SH-SY5Y (cell line): Measurements from ENCODE around the gene LARGE1.

Source experiments
- GATA2 ChIP-seq: IDR thresholded peaks from 2 replicates; pipeline ENCODE4 v1.6.1; 2011; ENCODE audit warnings: mild to moderate bottlenecking, low read depth, low read length
- GATA3 ChIP-seq: IDR thresholded peaks from 2 replicates; pipeline ENCODE4 v1.6.1; 2011; ENCODE audit warnings: low read depth, mild to moderate bottlenecking, low read length, moderate library complexity

DNA sequence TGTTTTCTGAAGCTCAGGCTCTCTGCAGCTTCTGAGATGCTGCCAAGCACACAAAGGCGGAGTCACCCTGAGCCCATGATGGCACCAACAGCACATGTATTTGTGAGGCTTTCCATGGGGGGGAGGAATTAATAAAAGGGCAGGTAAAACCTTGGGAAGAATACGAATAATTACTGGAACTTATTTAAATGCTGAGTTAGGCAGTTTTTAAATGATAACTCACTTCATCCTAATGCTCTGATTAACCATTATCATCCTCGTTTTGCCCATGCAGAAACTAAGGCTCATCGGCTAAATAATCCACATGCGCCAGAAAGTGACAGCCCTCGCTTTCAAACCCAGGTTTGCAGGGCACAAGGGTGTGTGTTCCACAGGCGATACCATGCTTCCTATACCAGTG, 35.4 kb downstream of the LARGE1 start:
- TF ChIP-seq GATA3, result no peak
- no peak for TF ChIP-seq GATA2
